SU-DHL-6 (cell line): ENCODE measurements around the gene KCTD19.

ENCODE experiments used
- H2AFZ ChIP-seq: fragments of 200-600 bp; sonication (generic); 2 replicates; pipeline ENCODE4 v1.6.1; 2014; ENCODE audit warnings: low read depth, mild to moderate bottlenecking, moderate library complexity, mixed read lengths, antibody characterized with exemption, low read length; ENCODE audit not compliant: severe bottlenecking
- H3F3A ChIP-seq: fragments of 200-600 bp; shearing (Covaris generic); 2 replicates; pipeline ENCODE4 v1.6.0; 2016; ENCODE audit warnings: antibody characterized with exemption, mild to moderate bottlenecking; ENCODE audit not compliant: insufficient read depth
- H3K27ac ChIP-seq: fragments of 200-600 bp; sonication (generic); 2 replicates; pipeline ENCODE4 v1.5.1; 2016; ENCODE audit warnings: low read depth, mild to moderate bottlenecking, low read length, moderate library complexity, mixed read lengths
- H3K27me3 ChIP-seq: fragments of 200-600 bp; sonication (generic), shearing (Covaris generic); 2 replicates; pipeline ENCODE4 v1.6.0; 2014; ENCODE audit warnings: mild to moderate bottlenecking, low read length
- H3K36me3 ChIP-seq: fragments of 200-600 bp; sonication (generic); 2 replicates; pipeline ENCODE4 v1.6.1; 2014; ENCODE audit warnings: mild to moderate bottlenecking, low read length, mixed read lengths
- H3K4me2 ChIP-seq: fragments of 300-600, 200-600 bp; shearing (Covaris generic), sonication (generic); 2 replicates; pipeline ENCODE4 v1.6.0; 2014; ENCODE audit warnings: low read length, low read depth, mild to moderate bottlenecking; ENCODE audit not compliant: poor library complexity, severe bottlenecking
- H3K4me3 ChIP-seq: fragments of 200-600 bp; sonication (generic); 2 replicates; pipeline ENCODE4 v1.5.1; 2014; ENCODE audit warnings: antibody characterized with exemption, low read length, mild to moderate bottlenecking, mixed read lengths; ENCODE audit not compliant: insufficient read depth, poor library complexity, severe bottlenecking
- H3K79me2 ChIP-seq: fragments of 200-600 bp; sonication (generic); 2 replicates; pipeline ENCODE4 v1.6.1; 2014; ENCODE audit warnings: mild to moderate bottlenecking, low read length, moderate library complexity; ENCODE audit not compliant: insufficient read depth
- H3K9ac ChIP-seq: fragments of 200-600 bp; sonication (generic); 2 replicates; pipeline ENCODE4 v1.7.0; 2014; ENCODE audit warnings: mild to moderate bottlenecking, low read length
- H3K9me2 ChIP-seq: fragments of 200-600 bp; sonication (generic); replicated peaks from 2 replicates; pipeline ENCODE4 v1.6.1; 2014; ENCODE audit warnings: low read length; ENCODE audit not compliant: insufficient read depth
- H3K9me3 ChIP-seq: fragments of 200-600 bp; sonication (generic); 2 replicates; pipeline ENCODE4 v1.6.1; 2014; ENCODE audit warnings: low read length, mixed read lengths; ENCODE audit not compliant: insufficient read depth
- H4K20me1 ChIP-seq: fragments of 200-600 bp; sonication (generic); 2 replicates; pipeline ENCODE4 v1.6.1; 2014; ENCODE audit warnings: low read depth, mild to moderate bottlenecking, antibody characterized with exemption, low read length, moderate library complexity, mixed read lengths
- CTCF ChIP-seq: fragments of 200-600 bp; sonication (generic); IDR thresholded peaks from one replicate; pipeline ENCODE4 v1.5.1; 2017; ENCODE audit warnings: antibody characterized with exemption, mild to moderate bottlenecking, low read length, moderate library complexity; ENCODE audit not compliant: insufficient read depth, poor library complexity, severe bottlenecking
- EZH2phosphoT487 ChIP-seq: fragments of 200-600 bp; sonication (generic), shearing (Covaris generic); conservative IDR thresholded peaks from 2 replicates; pipeline ENCODE4 v1.6.1; 2018; ENCODE audit warnings: mild to moderate bottlenecking, antibody characterized with exemption, low read length, moderate library complexity, mixed read lengths

Gene KCTD19

GRCh38 chr16:67339453-67339852 is 12.9 kb upstream of the KCTD19 start:
- H4K20me1 ChIP-seq = no peaks in the 10 kb centered on the region
- H3K27me3 ChIP-seq = no peaks in the 10 kb centered on the region
- H3K9me3 ChIP-seq = no peaks in the 10 kb centered on the region
- H3K79me2 ChIP-seq = no peaks in the 10 kb centered on the region
- no peaks in the 10 kb centered on the region for H3K9me2 ChIP-seq
- no peak overlapping the region for H3K4me2 ChIP-seq
- H2AFZ ChIP-seq = no peak overlapping the region
- no peak overlapping the region for H3K9ac ChIP-seq
- no peak overlapping the region for H3K27ac ChIP-seq
- H3K36me3 ChIP-seq = no peaks in the 10 kb centered on the region
- no peak overlapping the region for H3K4me3 ChIP-seq
- H3F3A ChIP-seq = no peaks in the 10 kb centered on the region
- TF ChIP-seq CTCF = no peak
- TF ChIP-seq EZH2phosphoT487 = no peak

GRCh38 chr16:67336648-67337047 is 10.1 kb upstream of the KCTD19 start:
- H3K27ac ChIP-seq = no peak overlapping the region
- no peaks in the 10 kb centered on the region for H3K27me3 ChIP-seq
- H3K9ac ChIP-seq = no peak overlapping the region
- H4K20me1 ChIP-seq = no peaks in the 10 kb centered on the region
- TF ChIP-seq CTCF (no peak), EZH2phosphoT487 (no peak)
- H3F3A ChIP-seq = no peaks in the 10 kb centered on the region
- H3K4me3 ChIP-seq = no peak overlapping the region
- no peaks in the 10 kb centered on the region for H3K9me3 ChIP-seq
- H3K79me2 ChIP-seq = no peaks in the 10 kb centered on the region
- H3K9me2 ChIP-seq = no peaks in the 10 kb centered on the region
- H3K36me3 ChIP-seq = no peaks in the 10 kb centered on the region
- H2AFZ ChIP-seq = no peak overlapping the region
- no peak overlapping the region for H3K4me2 ChIP-seq

GRCh38 chr16:67336116-67336515 is 9.6 kb upstream of the KCTD19 start:
- Histone ChIP-seq H3K27ac (no peak overlapping the region), H2AFZ (no peak overlapping the region), H3K4me3 (no peak overlapping the region), H3K36me3 (no peaks in the 10 kb centered on the region), H3K79me2 (no peaks in the 10 kb centered on the region), H3K9ac (no peak overlapping the region), H3K4me2 (no peak overlapping the region), H3K27me3 (no peaks in the 10 kb centered on the region), H3K9me3 (no peaks in the 10 kb centered on the region), H3K9me2 (no peaks in the 10 kb centered on the region), H4K20me1 (no peaks in the 10 kb centered on the region), H3F3A (no peaks in the 10 kb centered on the region)
- TF ChIP-seq CTCF (no peak), EZH2phosphoT487 (no peak)
